Heart left ventricle (tissue), 13 donors: ENCODE measurements around the gene PLCB2.

Experiments
- CTCF ChIP-seq, 12 donors: fragments of 200-600 bp; sonication (generic) in 4 of 12; IDR thresholded peaks; one replicate each; pipeline versions ENCODE4 v1.5.0 to v1.8.0; 2018 to 2022; ENCODE audit warnings: antibody characterized with exemption in 12 of 12, mild to moderate bottlenecking in 5 of 12
- POLR2A ChIP-seq, 2 donors: fragments of 450-650 bp; IDR thresholded peaks; one replicate each; pipeline ENCODE4 v1.6.1; 2017; ENCODE audit warnings: antibody characterized with exemption in 2 of 2, mild to moderate bottlenecking in 2 of 2, moderate library complexity in 2 of 2
- donor health status: ischemic (EF 13 %, LVEDD 7.1; RV severe dilation, severe dysfunction).
- donor health status: DM: no; HTN: yes; CAD: no.
- donor health status: DM: no; HTN: no; CAD: no.
- donor health status: ischemic (EF 25% LVEDD 6.9; RV normal size, moderate dysfunction).
- donor health status: ischemic (EF 25% LVEDD 5.7; RV mildly dilated, moderate dysfunction).
- donor health status: ischemic (EF 35%, LVEDD 5.7; RV mildly dilated, moderate dysfunction).
- donor health status: nonischemic (EF 11% LVEDD 7.7; RV severe dilation, severe dysfunction).
- donor health status: DM: yes; HTN: yes; CAD: no.
- donor health status: PGD.
- donor health status: ischemic (EF 29% LVEDD 5.4; RV normal size, mild dysfunction).
- donor health status: nonischemic (EF 23%, LVEDD 6.1; RV moderate dilation, normal function).

GRCh38 chr15:40323953-40324937, 16.5 kb upstream of the PLCB2 start:
- TF ChIP-seq CTCF (IDR thresholded peaks at IDR 0.05) (no peak), POLR2A (IDR thresholded peaks at IDR 0.05) (no peak)
